GM12872 (cell line): Measurements from ENCODE around the gene NR5A2.

ENCODE experiments used
- CTCF ChIP-seq: IDR thresholded peaks from 3 replicates; pipeline ENCODE4 v1.5.1; 2011; ENCODE audit warnings: low read depth, mild to moderate bottlenecking, low read length, moderate library complexity; ENCODE audit not compliant: insufficient read depth

NR5A2 gene

DNA sequence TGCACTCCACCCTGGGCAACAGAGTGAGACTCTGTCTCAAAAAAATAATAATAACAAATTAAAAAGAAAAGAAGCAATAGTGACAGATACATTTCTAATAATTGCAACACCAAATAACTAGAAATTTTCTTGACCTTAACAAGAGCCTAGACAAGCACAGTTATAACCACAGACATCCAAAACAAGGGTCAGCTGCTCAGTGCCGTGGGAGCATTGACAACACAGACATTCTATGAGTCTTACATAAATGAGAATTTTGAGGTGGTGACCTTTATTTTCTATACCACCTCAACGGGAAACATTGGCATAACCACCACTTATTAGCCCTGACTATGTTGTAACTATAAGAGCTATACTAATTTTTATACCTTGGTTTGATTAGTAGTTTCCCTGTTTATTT, 156.1 kb downstream of the NR5A2 start:
- no peak for TF ChIP-seq CTCF

DNA sequence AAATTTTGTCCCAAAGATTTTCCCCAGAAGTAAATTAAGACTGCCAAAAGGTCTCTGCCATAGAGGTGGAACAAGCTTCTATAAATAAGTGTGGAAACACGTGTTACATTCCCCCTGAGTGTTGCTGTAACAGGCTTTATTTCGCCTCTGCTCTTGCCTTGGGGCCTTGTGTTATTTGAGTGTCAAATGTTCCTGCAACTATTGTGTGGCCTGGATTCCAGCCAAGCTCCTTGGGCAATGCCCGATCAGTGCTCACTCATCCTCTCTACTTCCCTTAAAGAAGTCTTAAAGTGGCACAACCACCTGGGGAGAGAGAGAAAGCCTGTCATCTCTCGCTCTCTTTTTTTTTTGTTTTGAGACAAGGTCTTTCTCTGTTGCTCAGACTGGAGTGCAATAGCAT, 156.7 kb downstream of the NR5A2 start:
- no peak for TF ChIP-seq CTCF

- TF ChIP-seq CTCF, result no peak
Observed at GRCh38 chr1:200191993-200192392, 164.5 kb downstream of the NR5A2 start.

- TF ChIP-seq CTCF, result no peak
Observed at GRCh38 chr1:200194477-200194876, 167.0 kb downstream of the NR5A2 start.

DNA sequence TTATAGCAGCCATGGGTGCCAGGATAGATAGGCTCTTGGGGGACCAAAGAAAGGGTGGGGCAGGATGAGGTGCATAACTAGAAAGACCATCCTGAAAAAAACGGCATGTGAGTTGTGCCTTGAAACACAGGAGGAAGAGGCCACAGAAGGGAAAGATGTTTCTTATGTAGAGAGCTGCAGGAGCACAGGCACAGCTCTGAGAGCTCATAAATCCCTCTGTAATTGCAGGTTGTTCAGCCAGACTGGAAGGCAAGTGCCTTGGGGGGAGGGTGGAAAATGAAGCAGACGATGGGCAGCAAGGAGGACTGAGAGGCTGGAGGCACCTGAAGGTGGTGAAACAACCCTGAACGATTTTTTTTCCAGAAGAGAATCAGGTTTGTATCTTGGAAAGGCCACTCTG, 170.7 kb downstream of the NR5A2 start:
- TF ChIP-seq CTCF, result no peak

DNA sequence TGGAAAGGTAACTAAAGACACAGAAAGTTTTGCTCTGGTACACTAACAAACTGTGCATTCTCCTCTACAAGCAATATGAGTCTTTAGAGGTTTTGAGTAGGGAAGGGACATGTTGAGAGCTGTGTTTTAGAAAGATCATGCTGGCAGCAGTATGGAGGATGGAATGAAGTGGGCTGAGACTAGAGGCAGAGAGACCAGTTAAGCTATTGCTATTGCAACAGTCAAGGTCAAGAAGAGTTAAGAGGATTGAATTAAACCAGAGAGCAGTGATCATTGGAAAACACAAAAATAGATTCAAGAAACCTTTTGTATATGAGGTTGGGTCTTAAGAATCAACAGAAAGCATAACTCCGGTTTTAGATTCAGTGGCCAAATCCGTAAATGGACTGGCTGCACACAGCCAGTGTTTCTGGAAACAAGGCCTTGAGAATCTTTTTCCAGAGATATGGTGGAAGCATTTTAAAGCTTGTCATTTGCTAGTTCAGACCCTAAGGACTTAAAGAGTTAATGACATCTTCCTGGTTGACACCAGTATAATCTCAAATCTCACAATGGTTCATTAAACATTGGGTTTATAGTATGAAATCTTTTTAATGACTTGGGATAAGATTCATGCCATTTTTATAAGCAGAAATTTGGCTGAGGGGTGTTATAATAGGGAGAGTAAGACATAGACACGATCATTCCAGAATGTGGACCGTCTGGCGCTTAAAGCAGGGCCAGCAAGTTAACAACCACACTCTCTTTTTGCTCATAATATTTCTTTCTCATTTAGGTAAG, 177.9 kb downstream of the NR5A2 start:
- no peak for TF ChIP-seq CTCF

DNA sequence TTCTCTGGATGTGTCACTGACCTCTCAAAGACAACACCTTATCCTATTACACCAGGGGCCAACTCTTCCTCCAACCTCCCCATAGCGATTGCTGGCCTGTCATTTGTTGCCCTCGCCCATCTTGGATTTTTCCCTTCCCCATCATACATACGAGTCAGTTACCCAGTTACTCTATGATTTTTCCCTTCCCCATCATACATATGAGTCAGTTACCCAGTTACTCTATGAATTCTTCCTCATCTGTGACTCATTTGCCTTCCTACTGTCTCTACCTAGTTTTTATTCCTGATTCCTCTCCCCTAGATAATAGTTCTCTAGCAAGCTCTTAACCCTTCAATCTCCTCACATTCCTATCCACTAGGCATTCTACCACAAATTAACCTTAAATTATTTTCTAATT, 178.8 kb downstream of the NR5A2 start:
- no peak for TF ChIP-seq CTCF

DNA sequence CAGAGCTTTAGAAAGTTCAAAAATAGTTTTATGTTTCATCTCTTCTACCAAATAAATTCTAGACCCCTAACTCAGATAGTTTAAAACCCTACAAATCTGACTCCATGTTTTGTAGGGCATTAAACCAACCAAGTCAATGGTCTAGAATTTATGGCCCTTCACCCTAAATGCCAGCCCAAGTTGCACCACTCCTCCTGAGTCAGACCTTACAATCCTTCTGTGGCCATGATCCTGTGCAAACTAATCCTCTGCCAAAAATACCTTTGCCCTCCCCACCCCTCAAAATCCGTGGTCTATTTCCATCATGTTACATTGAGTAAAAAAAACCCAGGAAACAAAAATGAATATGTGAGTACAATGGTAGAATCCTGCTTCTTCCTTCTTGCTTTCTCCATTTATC, 179.3 kb downstream of the NR5A2 start:
- no peak for TF ChIP-seq CTCF
